HG02798 (cell line): ENCODE results near the gene C12orf42.
A peak's percentile ranks its signal among the peaks of the same experiment; 100 is the strongest.

ENCODE experiments used
- ATAC-seq: cut with Tn5 transposase; IDR thresholded peaks from one replicate; pipeline ENCODE4 v1.9.1; 2021; ENCODE audit warnings: mild to moderate bottlenecking; ENCODE audit not compliant: unreplicated experiment, poor library complexity

Gene C12orf42

GRCh38 chr12:103282124-103282523 lies 213.6 kb downstream of the C12orf42 start:
- no peak for ATAC-seq

- peak; percentile 90 for ATAC-seq
These were observed 216.3 kb downstream of the C12orf42 start for GRCh38 chr12:103279444-103279843.

GRCh38 chr12:103278329-103278728 lies 217.4 kb downstream of the C12orf42 start:
- no peak for ATAC-seq

- no peak for ATAC-seq
These were observed 222.1 kb downstream of the C12orf42 start for GRCh38 chr12:103273645-103274044.

GRCh38 chr12:103272949-103273348 lies 222.8 kb downstream of the C12orf42 start:
- no peak for ATAC-seq

DNA sequence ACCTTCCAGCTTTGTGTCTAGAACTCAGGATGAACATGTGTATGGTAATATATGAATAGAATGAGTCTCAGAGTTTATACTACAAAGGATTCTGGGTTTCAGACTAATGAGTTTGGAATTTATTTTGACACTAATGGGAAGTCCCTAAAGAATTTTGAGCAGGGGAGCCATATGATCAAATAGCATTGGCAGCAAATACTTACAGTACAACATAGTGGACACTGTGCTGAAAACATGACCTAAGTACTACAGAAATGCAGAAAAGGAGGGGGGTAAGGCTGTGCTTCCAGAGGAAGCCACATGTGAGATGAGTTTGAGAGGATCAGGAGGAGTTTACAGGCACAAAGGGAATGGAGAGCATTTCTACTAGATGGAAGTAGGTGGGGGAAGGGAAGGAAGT lies 225.8 kb downstream of the C12orf42 start:
- ATAC-seq = no peak

GRCh38 chr12:103268831-103269514 lies 226.8 kb downstream of the C12orf42 start:
- no peak for ATAC-seq

DNA sequence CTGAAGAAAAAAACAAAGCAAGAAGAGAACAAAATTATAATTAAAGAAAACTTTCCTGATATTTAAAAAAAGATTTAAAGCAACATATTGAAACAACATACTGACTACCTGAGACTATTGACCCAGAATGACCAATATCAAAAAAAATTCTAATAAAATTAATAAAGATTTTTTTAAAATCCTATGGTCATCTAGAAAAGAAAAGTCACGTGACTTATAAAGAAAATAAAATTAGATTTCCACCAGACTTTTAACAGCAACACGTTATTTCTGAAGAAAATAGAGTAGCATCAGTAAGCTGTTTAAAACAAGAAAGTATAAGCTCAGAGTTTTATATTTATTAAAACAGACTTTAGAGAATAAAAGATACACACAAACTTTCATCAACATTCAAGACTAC lies 238.0 kb downstream of the C12orf42 start:
- ATAC-seq = no peak
